ENCODE data around the gene SKIC8.

SKIC8 gene

GRCh38 chr15:78291052-78291451, 8.4 kb downstream of the SKIC8 start:
- DNase-seq, result no peak

- DNase-seq, result no peak
Measured at GRCh38 chr15:78290222-78290621, 9.2 kb downstream of the SKIC8 start.

- DNase-seq, result no peak
Measured at GRCh38 chr15:78284758-78285157, 14.7 kb downstream of the SKIC8 start.

GRCh38 chr15:78282324-78282723, 17.1 kb downstream of the SKIC8 start:
- DNase-seq, result no peak

GRCh38 chr15:78280319-78281072, 18.9 kb downstream of the SKIC8 start:
- DNase-seq, result no peak

- DNase-seq, result no peak
Measured at GRCh38 chr15:78276064-78276943, 23.1 kb downstream of the SKIC8 start.

GRCh38 chr15:78274994-78275393, 24.4 kb downstream of the SKIC8 start:
- DNase-seq, result no peak

GRCh38 chr15:78272776-78273175, 26.6 kb downstream of the SKIC8 start:
- DNase-seq, result no peak

- DNase-seq, result no peak
Measured at GRCh38 chr15:78272316-78272715, 27.1 kb downstream of the SKIC8 start.

GRCh38 chr15:78266806-78267205, 32.6 kb downstream of the SKIC8 start:
- no peak for DNase-seq

- no peak for DNase-seq
Measured at GRCh38 chr15:78266229-78266628, 33.2 kb downstream of the SKIC8 start.

GRCh38 chr15:78265752-78266224, 33.6 kb downstream of the SKIC8 start:
- no peak for DNase-seq

GRCh38 chr15:78265137-78265460, 34.3 kb downstream of the SKIC8 start:
- no peak for DNase-seq

GRCh38 chr15:78264304-78265136, 34.9 kb downstream of the SKIC8 start, which contains the start of gene DNAJA4:
Gene DNAJA4, plus strand, starts transcription at chr15:78264562. Its CDS starts 202 bp downstream, at chr15:78264764.
- DNase-seq, result peak; percentile 64 to 66

- DNase-seq, result no peak
Measured at GRCh38 chr15:78263907-78264303, 35.5 kb downstream of the SKIC8 start.

- no peak for DNase-seq
Measured at GRCh38 chr15:78263351-78263781, 36.0 kb downstream of the SKIC8 start.

GRCh38 chr15:78261062-78261461, 38.3 kb downstream of the SKIC8 start:
- DNase-seq, result no peak

- DNase-seq, result no peak
Measured at GRCh38 chr15:78260489-78260888, 38.9 kb downstream of the SKIC8 start.

GRCh38 chr15:78259232-78259631, 40.2 kb downstream of the SKIC8 start:
- DNase-seq, result no peak

GRCh38 chr15:78257681-78258080, 41.7 kb downstream of the SKIC8 start:
- DNase-seq, result no peak

GRCh38 chr15:78256044-78256437, 43.4 kb downstream of the SKIC8 start:
- no peak for DNase-seq

- no peak for DNase-seq
Measured at GRCh38 chr15:78255421-78256043, 43.9 kb downstream of the SKIC8 start.

GRCh38 chr15:78251136-78251535, 48.3 kb downstream of the SKIC8 start:
- no peak for DNase-seq

Data from stimulated activated CD4-positive, alpha-beta T cell treated with anti-CD3 and anti-CD28 coated beads, Interleukin-2, amount 100 ng/mL, for 24 hours (primary cell).